ENCODE results near the gene SH3PXD2A.
"Not testable (repeated sequence)": the region's sequence is repeated elsewhere in the genome, so short reads cannot be mapped to it uniquely, and the experiment has no call there.

Gene SH3PXD2A

DNA sequence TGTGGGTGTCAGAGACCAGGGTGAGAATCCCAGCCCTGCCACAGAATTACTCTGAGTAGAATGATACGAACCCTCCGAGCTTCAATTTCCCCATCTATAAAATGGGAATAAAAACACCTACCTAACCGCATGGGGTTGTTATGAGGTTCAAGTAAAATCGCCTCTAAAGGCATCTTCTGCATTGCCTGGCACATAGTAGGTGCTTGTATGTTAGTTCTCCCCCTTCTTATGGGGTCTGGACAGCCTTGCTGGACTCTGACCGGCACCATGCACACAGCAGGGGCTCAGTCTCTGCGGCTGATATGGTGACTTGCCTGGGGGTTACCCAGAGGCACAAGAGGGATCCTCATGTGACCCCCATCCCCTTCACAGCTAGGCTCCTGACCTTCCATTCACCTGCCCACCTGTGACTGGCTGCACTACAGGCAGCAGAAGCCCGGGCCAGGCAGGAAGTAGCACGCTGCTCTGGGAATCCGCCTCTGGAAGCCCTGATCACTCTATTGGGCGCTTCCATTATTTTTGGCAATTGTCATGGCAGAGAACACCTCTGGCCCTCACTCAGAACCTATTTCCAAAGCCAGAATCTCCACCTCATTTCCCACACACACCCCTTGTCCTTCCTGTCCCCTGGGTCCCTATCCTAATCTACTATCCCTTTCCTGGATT, 6.0 kb downstream of the SH3PXD2A start:
- peak; percentile 1 for DNase-seq

DNA sequence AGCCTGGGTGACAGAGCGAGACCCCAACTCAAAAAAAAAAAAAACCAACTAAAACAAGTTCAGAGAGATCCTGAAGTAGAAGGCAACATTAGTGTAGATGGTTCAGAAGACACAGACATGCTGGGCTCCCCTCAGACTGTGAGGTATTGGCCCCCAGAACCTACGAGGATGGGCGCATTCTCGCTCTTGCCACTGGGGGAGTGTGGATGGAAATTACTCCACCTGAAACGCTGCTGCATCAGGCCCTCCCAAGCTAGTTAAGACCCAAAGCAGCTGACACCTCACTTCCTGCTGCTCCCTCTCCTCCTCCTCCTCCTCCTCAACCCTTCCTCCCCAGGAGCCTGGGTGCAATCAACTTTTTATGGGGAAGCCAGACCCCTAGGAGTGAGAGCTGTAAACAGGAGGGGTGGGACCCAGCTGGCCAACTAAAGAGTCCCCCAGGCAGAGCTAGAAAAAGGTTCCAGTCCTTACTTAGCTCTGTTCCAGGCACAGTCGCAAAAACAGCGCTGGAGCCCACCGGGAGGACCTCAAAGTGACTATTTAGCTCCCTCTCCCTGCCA, 7.4 kb downstream of the SH3PXD2A start:
- DNase-seq, result no peak

DNA sequence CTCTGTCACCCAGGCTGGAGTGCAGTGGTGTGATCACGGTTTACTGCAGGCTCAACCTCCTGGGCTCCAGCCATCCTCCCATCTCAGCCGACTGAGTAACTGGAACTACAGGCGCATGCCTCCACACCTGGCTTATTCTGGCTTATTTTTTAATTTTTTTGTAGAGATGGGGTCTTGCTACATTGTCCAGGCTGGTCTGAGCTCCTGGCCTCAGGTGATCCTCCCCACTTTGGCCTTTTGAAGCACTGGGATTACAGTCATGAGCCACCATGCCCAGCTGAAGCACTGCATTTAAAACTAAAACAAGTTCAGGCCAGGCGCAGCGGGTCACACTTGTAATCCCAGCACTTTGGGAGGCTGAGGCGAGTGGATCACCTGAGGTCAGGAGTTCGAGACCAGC, 8.0 kb downstream of the SH3PXD2A start:
- DNase-seq, result no peak

DNA sequence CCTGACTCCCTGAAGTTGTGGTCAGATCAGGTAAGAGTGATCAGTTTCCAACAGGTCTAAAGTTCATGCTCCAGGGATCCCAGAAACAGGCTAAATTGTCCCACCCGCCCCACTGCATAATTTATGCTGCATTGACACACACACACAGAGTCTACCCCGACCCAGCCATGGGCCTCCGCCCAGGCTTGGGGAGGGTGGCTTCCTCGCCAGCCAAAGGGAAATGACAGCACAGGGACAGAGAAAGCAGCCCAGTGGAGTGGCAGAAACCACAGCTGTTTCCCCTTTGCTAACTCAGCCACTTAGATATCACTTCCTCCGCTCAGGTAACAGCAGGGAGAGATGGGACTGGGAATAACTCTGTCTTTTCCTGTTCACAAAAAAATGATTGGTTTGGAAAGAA, 9.4 kb downstream of the SH3PXD2A start:
- DNase-seq, result no peak

DNA sequence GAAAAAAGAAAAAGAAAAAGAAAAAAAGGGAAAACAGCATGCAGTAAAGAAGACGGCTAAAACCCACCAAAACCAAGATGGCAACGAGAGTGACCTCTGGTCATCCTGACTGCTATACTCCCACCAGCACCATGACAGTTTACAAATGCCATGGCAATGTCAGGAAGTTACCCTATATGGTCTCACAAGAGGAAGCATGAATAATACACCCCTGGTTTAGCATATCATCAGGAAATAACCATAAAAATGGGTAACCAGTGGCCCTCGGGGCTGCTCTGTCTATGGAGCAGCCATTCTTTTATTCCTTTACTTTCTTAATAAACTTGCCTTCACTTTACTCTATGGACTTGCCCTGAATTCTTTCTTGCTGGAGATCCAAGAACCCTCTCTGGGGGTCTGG, 10.0 kb downstream of the SH3PXD2A start:
- not testable (repeated sequence) for DNase-seq

DNA sequence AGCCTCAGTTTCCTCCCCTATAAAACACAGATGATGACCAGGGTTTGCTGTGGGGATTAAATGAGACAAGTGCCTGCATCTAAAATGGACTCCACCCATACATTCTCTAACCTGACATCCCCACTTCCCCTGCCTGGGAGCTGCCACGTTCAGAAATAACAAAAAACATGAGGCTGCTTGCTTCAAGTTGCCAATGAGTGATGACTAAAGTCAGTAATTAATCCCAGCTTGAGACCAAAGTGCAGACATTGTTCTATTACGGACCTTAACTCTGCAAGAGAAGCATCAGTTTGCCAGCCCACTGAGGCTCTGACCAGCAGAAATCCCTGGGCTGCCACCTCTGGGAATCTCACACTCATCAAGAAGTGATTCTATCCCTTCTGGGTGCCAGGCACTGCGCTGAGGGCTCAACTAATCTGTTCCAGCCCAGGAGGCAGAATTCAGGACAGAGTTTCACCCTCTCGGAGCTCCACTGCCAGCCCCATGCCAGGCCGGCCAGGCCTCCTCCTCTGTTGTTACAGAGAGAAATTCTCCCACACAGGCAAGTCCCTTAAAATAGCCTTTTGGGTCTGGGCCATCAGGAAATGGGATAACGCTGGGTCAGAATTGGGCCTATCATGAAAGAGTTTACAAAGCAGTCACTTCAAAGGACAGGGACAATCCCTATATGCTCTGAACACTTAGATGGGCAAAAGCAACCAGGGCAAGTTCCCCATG, 11.4 kb downstream of the SH3PXD2A start:
- DNase-seq, result no peak

DNA sequence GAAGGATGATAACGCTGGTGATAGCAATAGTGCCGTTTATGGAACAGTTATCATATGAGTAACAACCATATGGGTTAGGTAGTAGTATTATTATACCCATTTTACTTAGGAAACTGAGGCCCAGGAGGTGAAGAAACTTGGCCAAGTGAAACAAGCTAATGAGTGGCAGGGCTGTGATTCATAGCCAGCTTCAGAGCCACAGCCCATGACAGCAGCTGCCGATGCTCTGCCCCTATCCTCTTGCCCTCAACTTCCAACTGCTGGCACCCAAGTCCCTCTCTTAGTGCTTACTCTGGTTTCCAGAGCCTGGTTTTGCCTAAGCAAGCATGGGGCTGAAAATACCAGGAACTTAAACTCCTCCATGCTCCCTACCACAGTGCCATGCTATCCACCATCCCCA, 12.3 kb downstream of the SH3PXD2A start:
- no peak for DNase-seq

DNA sequence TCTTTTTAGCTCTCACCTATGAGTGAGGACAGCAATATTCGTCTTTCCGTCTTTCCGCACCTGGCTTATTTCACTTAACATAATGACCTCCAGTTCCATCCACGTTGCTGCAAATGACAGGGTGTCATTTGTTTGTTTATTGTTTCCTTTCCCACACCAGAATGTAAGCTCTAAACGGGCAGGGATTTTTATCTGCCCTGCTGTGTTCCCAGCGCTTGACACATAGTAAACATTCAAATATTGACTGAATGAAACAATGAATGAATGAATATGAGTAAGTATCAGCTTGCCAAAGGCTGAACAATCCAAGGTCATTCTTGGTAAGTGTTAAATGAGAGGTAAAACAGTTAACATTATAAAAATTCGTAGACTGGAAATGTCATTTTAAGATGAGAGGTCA, 12.8 kb downstream of the SH3PXD2A start:
- no peak for DNase-seq

DNA sequence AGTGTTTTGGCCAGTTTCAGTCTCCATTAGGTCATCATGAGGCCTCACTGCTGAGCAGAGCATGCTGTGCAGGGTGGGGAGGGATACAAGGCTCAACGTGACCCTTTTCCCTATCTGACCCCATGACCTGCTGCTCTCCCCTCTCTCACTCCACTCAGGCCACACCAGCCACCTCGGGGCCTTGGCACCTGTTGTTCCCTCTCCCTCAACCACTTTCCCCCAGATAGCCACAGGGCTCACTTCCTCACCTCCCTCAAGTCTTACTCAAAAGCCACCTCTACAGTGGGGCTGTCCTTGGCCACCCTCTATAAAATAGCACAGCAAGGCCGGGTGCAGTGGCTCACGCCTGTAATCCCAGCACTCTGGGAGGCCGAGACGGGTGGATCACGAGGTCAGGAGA, 13.9 kb downstream of the SH3PXD2A start:
- DNase-seq, result no peak

DNA sequence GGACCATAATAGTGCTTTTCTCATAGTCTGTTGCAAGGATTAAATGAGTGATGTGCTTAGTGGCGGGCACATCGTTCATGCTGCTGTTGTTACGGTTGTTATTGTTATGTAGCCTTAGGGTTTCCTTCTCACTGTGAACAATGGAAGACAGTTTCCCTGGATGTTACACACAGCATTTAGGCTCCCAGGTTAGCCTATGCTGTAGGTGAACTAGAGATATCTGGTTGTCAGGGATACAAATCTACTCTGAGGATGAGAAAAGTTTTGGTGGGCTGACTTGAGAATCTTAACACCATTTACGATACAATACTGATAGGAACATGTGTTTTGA, 14.7 kb downstream of the SH3PXD2A start:
- no peak for DNase-seq

DNA sequence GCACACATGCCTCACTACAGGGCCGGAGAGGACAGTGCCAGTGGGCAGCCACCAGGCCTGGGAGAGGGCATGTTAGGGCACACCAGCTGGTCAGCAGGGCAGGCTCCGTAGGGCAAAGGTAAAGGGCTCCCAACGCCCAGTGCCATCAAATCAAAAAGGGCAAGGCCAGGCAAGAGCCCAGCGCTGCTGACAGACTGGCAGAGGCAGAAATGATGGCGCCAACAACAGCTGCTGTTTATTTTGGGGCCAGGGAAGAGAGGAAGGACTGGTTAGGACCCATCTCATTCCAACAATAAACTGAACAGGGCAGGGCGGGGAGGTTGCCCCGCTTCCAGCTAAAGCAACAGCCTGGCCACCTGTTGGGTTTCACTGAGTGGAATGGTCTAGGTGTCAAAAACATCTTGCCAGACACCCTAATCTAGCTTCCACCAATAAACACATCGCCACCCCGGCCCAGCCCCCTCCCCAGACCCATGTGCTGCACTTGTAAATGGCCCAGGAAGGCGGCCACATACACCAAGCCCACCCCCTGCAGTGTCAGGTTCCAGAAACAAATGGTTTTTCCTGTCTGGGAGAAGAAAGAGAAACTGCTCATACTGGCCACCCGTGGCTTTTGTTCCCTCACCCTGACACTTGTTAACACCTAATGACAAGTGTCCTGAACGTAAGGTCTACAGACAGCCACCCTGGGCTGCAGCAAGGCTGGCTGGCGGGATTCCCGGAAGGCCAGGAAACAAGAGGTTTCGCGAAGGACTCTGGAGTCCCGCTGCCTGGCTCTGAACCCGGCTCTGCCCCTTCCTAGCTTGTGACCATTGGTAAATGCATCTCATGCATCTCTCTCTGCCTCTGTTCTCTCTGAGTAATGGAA, 15.3 kb downstream of the SH3PXD2A start:
- no peak for DNase-seq

DNA sequence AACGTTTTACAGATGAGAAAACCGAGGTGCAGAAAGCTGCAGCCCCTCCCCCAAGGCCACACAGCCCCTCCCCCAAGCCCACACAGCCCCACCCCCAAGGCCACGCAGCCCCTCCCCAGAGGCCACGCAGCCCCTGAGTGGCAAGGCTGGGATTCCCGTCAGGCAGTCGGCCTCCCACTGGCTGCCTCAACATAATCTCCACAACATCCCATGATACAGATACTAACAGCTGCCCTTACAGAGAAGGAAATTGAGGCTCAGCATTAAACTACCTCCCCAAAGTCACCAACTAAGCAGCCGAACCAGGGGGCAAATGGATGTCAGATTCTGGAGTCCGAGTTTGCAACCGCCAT, 15.9 kb downstream of the SH3PXD2A start:
- no peak for DNase-seq

DNA sequence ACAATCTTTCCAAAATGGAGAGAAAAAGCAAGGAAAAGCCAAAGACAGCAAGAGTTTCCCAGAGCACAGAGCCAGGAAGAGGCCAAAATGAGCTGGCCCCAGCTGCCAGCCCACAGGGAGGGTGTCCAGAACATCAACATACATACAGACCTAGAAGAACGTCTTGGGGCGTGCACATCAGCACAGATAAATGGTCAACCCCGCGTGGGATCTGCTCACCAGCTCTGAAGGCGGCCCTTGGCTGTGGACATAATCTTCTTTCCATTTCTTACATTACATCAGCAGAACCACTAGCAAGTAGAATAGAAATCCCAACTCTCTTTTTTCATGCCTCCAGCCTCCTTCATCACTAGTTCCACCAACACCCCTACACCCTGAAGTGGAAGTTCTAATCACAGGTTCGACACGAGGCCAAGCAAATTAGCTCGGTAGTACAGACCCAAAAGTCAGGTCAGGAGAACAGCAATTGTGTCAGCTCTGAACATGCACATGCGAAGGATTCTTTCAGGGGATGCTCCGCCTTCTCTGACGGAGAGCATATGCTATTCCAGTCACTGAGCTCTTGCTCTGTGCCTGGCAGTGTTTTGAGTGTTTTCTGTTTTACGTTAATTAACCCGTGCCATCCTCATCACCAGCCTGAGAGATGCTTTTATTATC, 16.4 kb downstream of the SH3PXD2A start:
- DNase-seq, result no peak

DNA sequence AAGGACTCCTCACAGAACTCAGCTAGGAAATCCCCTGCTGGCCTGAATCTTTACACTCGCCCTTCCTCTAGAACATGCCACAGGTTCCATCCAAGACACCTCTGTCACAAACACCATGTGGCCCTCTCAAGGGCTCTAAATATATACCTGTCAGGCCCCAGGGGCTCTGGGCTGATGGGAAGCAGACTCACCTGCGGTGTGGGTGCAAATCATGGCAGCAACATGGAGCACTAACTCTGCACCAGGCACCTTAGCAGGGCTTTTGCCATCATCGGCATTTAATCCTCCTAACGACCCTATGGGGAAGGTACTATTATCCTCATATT, 17.3 kb downstream of the SH3PXD2A start:
- no peak for DNase-seq

DNA sequence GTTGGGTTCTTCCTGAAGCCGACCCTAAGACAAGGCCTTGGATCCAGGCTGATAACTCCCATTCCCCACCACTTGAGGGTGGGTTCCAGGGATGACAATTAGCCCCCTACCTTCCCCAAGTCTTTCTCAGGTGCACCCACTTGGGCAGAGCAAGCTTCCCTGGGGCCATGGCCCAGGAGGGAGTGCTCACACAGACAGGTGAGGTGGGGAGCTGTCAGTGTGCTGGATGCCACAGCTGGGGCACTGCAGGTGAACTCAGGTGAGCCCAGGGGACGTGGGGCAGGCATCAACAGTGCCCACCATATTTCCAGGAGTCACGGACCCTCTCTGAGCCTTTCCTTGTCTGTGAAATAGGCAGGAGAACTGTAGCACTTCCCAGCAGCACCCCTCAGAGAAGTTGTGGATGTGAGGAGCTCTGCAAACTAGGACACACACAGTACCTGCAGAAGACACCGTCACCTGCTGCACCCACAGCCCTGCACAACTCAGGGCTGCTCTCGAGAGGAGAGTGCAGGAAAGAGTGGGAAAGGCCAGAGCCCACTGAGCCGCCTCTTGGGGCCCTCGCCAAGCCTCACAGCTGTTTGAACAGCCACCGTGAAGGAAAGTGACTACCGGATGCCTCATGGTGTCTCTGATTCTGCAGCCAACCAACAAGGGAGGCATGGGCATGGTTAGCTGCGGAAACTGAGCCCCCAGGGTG, 17.9 kb downstream of the SH3PXD2A start:
- no peak for DNase-seq

DNA sequence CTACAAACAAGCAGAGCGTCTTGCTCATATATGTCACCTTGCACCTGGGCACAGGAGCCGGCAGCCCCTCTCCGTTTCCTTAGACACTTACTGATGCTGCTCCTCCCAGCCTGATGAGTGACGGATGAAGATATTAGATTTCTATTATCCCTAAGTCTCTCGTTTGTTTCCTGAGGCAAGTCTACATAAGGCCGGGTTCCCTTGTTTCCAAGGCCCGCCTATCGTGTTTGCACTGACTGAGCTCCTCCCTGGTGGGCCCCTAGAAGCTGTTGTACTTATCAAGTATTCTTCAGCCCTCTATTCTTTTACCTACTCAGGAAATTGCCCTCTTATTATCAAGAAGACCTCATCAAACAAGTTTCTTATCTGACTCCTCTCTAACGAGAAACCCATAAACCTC, 18.5 kb downstream of the SH3PXD2A start:
- no peak for DNase-seq

DNA sequence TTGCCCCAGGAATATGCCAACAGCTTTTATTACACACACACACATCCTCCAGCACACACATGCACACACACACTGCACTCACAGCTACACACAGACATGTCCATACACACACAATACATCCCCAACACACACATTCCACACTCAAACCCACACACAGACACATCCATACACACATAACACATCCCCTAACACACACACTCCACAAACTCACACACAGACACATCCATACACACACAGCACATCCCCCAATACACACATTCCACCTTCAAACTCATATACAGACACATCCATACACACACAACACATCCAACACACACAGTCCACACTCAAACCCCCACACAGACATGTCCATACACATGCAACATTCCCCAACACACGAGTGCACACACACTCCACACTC, 19.1 kb downstream of the SH3PXD2A start:
- no peak for DNase-seq

DNA sequence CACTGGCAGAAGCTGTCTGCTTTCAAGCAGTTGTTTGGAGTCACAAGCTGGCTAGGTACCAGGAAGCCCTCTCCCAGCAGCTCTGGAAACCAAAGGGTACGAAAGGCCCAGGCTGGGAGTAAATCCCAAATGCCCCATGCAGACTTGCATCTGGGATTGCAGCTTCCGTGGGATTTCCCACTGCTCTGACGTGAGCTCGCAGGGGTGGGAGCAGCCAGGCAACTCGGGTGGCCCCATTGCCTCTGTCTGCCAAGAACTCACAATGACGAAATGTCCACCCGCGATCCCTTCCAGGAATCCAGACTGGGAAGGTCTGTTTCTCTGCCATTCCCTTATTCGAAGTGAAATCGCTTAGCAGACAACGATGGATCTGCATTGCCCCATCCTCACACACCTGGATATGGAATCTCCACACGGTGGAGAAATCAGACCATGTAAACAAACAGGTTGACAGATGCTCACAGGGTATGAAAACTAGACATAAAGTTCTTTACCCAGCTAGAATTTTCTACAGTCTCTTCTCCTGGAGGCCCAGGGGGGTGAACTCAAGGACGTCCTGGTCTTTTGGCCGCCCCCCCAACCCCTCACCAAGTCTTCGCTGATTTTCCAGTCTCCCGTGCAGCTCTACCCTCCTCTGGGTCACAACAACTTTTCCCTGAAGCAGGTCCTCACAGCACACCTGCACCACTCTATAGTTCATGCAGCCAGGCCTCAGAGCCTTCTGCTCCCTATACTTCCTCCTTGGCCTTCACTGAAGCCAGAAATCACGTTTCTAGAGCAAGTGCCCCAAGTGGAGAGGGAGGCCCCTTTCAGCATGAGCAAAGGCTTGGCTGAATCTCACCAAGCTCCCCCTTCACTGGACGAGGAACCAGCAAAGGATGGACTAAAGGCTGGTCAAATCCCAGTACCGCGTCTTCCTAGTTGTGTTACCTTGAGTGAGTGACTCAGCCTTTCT, 20.0 kb downstream of the SH3PXD2A start:
- DNase-seq, result no peak

DNA sequence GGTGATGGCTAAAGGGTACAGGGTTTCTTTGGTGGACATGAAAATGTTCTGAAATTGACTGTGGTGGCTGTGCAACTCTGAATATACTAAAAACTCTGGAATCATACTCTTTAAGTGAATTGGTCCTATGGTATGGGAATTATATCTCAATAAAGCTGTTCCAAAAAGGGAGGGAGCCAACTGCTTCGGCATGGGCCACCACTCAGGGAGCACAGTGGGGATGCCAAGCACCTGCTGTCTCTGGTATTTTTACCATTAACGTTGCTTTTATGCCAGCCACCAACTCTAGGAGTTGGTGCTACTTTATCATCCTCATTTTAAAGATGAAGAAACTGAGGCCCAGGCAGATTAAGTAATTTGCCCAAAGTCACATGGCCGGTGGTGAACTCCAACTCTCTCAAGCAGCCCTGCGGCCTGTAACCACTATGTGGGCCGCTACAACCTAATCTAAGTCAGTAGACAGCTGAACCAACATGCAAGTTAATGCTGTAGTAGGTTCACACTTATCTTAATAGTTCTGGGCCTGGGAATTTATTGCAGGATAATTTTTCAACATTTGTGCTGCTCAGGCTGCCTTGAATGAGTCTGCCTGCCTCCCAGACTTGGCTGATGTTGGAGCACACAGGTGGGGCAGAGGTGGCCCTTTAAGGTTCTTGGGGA, 20.8 kb downstream of the SH3PXD2A start:
- DNase-seq, result no peak

DNA sequence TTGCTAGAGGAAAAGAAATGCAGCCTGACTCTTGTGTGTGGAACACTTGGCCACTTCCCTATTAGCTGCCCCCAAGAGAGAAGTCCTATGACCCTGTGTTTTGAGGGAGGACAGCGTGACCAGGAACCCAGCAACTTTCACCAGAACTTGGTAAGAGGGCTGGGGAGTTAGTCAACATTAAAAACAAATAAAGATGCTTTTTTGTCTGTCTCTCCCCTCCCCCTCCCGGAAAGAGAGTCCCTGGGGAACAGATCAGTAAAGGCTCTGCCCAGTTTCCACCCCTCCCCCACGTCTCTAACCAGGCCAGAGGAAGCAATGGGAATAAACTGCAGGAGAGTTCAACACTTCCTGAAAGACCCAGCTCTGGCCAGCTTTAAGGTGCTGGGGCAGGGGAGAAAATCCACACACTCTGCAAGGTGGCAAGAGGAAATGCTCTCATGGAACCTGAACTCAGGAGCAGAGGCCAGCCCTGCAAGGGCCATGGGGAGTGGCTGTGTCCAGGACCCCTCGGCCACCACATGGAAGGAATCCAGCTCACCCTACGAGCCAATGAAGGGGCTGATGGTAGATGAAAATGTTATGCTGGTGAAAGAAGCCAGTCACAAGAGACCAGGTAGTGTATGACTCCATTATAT, 21.5 kb downstream of the SH3PXD2A start:
- no peak for DNase-seq

DNA sequence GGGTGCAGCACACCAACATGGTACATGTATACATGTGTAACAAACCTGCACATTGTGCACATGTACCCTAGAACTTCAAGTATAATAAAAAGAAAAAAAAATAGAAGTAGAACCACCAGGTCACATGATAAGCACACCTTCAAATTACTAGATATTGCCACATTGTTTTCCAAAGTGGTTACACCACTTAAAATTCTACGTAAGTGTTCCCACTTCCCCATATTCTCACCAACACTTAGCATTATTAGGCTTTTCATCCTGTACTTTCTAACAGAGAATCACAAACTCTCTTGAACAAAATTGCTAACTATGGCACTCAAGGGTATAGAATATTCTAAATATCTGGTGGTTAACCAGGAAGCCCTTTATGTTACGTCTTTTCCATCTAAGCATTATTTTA, 22.6 kb downstream of the SH3PXD2A start:
- DNase-seq, result no peak

Measured in NK-92 treated with Interleukin-12 subunit alpha and Interleukin-12 subunit beta, amount 100 ng/mL, for 24 hours (cell line).